ENCODE data around the gene TNFAIP2. TPM values are rescaled to one million over a fixed set of nuclear protein-coding genes. Genes with fewer than 3 reads are reported as not detected.

TNFAIP2 gene
- total RNA-seq, 2 experiments from 2014 or later: 0.10 to 0.85 TPM

DNA sequence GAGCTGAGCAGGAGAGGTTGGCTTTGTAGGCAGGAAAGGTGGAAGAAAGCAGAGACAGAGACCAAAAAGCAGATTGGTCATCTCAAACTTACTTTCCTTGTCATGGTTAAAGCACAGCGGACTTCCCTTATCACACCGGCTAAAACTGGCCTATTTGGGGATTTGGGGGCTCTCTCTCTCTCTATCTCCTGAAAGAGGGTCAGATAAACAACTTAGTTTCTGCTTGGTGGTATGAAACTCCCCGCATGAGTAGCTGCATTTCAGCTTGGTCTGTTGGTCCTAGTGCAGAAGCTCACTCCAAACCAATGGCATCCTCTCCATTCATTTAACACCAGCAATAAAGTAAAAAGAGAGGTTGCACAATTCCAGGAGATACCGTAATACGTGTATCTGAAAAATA is 57.1 kb downstream of the TNFAIP2 start:
- H3K9me3 Mint-ChIP-seq: no peaks in the 10 kb centered on the region
- H3K4me3 Mint-ChIP-seq: no peak overlapping the region
- no peaks in the 10 kb centered on the region for H3K36me3 Mint-ChIP-seq

DNA sequence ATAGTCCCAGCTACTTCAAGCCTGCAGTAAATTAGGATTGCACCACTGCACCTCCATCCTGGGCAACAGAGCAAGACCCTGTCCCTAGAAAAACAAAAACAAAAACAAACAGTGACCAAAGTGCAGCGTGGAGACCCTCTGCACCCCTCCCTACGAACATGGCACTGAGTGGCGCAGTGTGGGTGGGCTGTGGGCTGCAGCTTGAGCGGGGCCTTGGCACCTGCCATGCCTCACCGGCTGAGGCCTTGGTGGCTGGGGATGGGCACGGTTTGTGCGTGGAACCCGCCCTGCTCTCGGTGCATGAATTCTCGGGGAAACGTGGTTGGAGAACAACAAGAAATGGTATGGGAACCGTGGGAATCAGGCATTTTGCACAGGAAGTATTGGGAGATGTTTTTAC is 60.8 kb downstream of the TNFAIP2 start:
- no peak for DNase-seq
- H3K4me3 Mint-ChIP-seq: no peak overlapping the region
- H3K27ac Mint-ChIP-seq: no peak overlapping the region

More for the DNA sequence above, 57.1 kb downstream of the TNFAIP2 start:
- H3K27ac Mint-ChIP-seq: peak overlapping the region; percentile 19
- DNase-seq: no peak
- peaks cover 4% of the 10 kb centered on the region for H3K4me1 Mint-ChIP-seq
- H3K27me3 Mint-ChIP-seq: peaks cover 13% of the 10 kb centered on the region

DNA sequence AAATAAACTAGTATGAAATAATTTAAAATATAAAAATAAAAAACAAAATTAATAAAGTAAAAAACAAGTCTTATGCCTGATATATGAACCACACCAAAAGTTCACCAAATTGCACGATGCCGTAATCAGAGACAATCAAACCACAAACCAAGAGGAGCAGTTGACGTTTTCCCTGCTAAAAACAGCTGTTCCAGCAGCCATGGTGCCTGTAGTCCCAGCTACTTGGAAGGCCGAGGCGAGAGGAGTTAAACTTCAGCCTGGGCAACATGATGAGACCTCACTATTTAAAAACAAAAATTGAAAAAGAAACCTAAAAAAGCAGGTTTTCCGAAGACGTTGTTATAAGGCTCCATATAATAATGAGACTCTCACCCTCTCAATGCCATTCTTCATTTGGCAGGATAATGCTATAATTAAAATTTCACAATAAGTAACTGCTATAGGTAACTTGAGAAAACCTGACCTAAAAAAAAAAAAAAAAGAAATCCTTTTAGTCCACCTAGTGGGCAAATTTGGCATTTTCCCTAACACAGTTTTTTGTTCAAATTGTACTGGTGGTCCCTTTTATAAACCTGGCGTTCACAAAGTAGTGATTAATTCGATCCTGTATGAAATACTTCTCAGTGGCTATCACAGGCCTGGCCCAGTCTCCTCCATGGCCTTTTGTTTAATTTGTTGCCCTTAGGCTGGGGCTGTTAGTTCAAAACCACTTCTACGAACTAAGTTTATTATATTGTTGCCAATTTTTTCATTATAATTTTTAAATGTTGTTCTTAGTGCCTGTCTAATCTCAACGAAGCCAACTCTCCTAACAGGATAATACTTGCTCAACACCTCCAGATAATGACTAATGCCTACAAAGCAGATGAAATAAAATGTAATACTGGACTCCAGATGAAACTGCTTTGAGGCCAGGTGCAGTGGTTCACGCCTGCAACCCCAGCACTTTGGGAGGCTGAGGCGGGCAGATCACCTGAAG is 62.1 kb downstream of the TNFAIP2 start:
- no peak overlapping the region for H3K4me3 Mint-ChIP-seq
- DNase-seq: no peak
- peaks cover 55% of the 10 kb centered on the region for H3K27me3 Mint-ChIP-seq
- H3K9me3 Mint-ChIP-seq: no peaks in the 10 kb centered on the region
- peaks cover 5% of the 10 kb centered on the region for H3K4me1 Mint-ChIP-seq
- H3K27ac Mint-ChIP-seq: no peak overlapping the region
- no peaks in the 10 kb centered on the region for H3K36me3 Mint-ChIP-seq

More for the DNA sequence above, 60.8 kb downstream of the TNFAIP2 start:
- Mint-ChIP-seq H3K4me1 (peaks cover 7% of the 10 kb centered on the region), H3K9me3 (no peaks in the 10 kb centered on the region), H3K27me3 (peaks cover 46% of the 10 kb centered on the region), H3K36me3 (no peaks in the 10 kb centered on the region)

DNA sequence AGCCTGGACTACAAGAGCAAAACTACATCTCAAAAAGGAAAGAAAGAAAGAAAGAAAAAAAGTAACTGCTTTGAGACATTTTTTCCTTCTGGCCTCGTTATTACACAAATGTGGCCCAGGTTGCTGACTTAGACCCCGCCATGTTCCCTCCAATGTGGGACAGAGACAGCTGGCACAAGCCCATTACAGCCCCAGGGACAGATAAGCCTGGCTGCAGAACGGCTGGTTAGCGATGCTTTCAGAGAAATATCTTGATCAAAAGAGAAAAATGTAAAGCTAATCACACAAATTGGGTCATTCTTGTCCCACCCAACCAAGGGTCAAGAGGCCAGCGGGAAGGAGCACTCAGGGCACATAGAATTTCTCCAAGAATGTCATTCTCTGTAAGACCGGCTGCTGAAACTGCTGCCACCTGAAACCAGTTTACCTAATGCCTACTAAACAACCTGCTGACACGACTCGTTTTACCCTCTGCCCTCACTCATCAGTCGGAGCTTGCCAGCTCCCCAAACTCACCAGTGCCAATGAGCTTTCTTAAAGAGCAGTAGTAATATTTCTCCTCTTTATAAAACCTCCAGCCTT is 63.1 kb downstream of the TNFAIP2 start:
- Mint-ChIP-seq H3K27ac (no peak overlapping the region), H3K36me3 (no peaks in the 10 kb centered on the region), H3K4me1 (peaks cover 5% of the 10 kb centered on the region), H3K27me3 (peaks cover 65% of the 10 kb centered on the region), H3K9me3 (no peaks in the 10 kb centered on the region), H3K4me3 (no peak overlapping the region)
- DNase-seq: no peak

Other genes starting within 250 kb of the TNFAIP2 start
- gene AMN, start 200.8 kb upstream of the TNFAIP2 start, total RNA-seq: 1 to 10 TPM in 1 of 2 experiments, under 1 TPM in 1; 0.72 to 2.0 TPM
- 1 to 10 TPM; 2.0 to 2.5 TPM for gene CDC42BPB, start 65.9 kb upstream of the TNFAIP2 start, total RNA-seq
- not detected for gene LBHD2, start 39.3 kb upstream of the TNFAIP2 start, total RNA-seq
- gene EXOC3L4, start 28.7 kb upstream of the TNFAIP2 start, total RNA-seq: not detected
- gene EIF5, start 210.8 kb downstream of the TNFAIP2 start, total RNA-seq: 100 to 1,000 TPM; 409 to 421 TPM